ENCODE data around the gene HAL. TPM values are rescaled to one million over a fixed set of nuclear protein-coding genes. Genes with fewer than 3 reads are reported as not detected.
A peak's percentile ranks its signal among the peaks of the same experiment; 100 is the strongest.

Gene HAL
- polyA plus RNA-seq, 10 donors: 0.09 to 3.4 (median 0.24) TPM; not detected in 1

DNA sequence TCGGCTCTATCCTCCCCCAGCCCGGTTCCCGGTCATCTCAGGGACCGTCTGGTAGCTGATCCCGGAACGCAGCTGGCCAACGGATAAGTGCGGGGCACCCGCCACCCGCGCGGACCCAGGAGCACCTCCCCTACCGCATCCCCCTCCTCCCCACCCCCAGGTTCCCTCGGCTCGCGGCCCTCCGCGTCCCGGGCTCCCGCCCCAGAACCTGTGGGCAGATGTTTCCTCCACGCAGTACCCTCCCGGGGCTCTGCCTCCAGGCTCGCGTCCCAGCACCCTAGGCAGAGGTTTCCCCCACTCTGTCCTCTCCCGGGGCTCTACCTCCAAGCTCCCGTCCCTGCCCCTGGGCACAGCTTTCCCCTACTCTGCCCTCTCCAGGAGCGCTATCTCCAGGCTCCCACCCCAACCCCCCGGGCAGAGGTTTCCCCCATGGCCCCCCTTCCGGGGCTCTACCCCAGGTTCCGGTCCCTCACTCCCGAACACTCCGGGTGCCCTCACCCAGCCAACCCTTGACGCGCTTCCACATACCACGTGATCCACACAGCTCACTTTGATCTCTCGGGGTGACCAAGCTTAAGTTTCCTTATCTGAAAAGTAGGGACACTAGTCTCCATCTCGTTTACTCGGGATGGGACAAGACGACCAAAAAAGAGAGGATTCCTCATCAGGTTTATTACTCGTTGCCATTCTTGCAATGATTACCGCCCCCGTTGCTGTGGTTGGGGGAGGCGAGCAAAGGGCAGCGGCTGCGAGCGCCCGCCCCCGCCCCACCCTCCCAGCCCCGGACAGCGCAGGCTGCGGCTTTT is 53.4 kb downstream of the HAL start, which contains the start of gene CCDC38:
CCDC38 (minus strand) TSS at position 91 of the 806 bp plus-strand sequence. CDS start 6,105 bp downstream, outside the sequence.
- peak; percentile 41 to 79 (median 65) for DNase-seq

- peak in 1 of 3 donors; percentile 2 for DNase-seq
These were observed 54.0 kb downstream of the HAL start for GRCh38 chr12:95942101-95942523.

DNA sequence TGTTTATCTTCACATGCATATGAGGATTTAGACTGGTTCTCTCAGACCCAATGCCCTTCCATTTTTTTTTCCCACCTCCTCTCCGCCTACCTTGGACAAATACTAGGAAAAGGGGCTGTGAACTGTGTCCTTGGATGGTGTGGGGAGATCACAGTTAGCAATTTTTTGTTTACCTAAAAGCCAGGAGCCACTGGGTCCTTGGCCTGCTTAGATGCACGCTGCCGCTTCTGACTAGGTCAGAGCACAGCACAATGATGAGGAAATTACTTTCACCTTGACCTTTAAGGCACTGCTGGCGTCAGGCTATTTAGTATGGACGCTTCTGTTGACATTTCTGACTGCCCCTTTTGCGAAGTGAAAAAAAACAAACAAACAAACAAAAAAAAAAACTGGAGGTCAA is 55.6 kb downstream of the HAL start:
- no peak for DNase-seq

Other genes starting within 250 kb of the HAL start
- gene NTN4, start 205.6 kb downstream of the HAL start, polyA plus RNA-seq (ENCODE audit: insufficient read length in 10 of 10): 10 to 100 TPM; 32.6 to 56.8 (median 46.3) TPM
- gene SNRPF, start 137.4 kb downstream of the HAL start, polyA plus RNA-seq (ENCODE audit: insufficient read length in 10 of 10): 10 to 100 TPM; 49.3 to 72.3 (median 59.4) TPM
- under 1 TPM in 2 of 10 donors, not detected in 8; 0.08 to 0.27 TPM for gene CCDC38, start 53.7 kb downstream of the HAL start, polyA plus RNA-seq (ENCODE audit: insufficient read length in 10 of 10)
- gene AMDHD1, start 53.0 kb downstream of the HAL start, polyA plus RNA-seq (ENCODE audit: insufficient read length in 10 of 10): under 1 TPM in 8 of 10 donors, not detected in 2; 0.08 to 0.32 (median 0.15) TPM
- 10 to 100 TPM; 65.0 to 88.5 (median 73.9) TPM for gene LTA4H, start 39.2 kb upstream of the HAL start, polyA plus RNA-seq (ENCODE audit: insufficient read length in 10 of 10)
- gene ELK3, start 198.0 kb upstream of the HAL start, polyA plus RNA-seq (ENCODE audit: insufficient read length in 10 of 10): 10 to 100 TPM; 36.5 to 52.1 (median 40.9) TPM